GM23248 (cell line): ENCODE results near the gene WLS.

Experiments used
- EZH2 ChIP-seq: fragments of 200-600 bp; sonication (generic); IDR thresholded peaks from 2 replicates; pipeline ENCODE4 v1.6.1; 2018; ENCODE audit warnings: antibody characterized with exemption, mild to moderate bottlenecking; ENCODE audit not compliant: insufficient read depth, poor library complexity, severe bottlenecking
- EZH2phosphoT487 ChIP-seq: fragments of 200-600 bp; sonication (generic); IDR thresholded peaks from 2 replicates; pipeline ENCODE4 v1.6.1; 2018; ENCODE audit warnings: antibody characterized with exemption, moderate library complexity, mild to moderate bottlenecking, low read depth; ENCODE audit not compliant: insufficient read depth

GRCh38 chr1:68210027-68210426 is 22.3 kb downstream of the WLS start:
- TF ChIP-seq EZH2phosphoT487, result no peak
- no peak for TF ChIP-seq EZH2
